Keratinocyte (primary cell): ENCODE measurements around the gene CAND1. TPM values are rescaled to one million over a fixed set of nuclear protein-coding genes. Genes with fewer than 3 reads are reported as not detected.

Source experiments
- DNase-seq: peaks from one replicate; pipeline ENCODE4 v3.0.0-alpha.2; 2011; ENCODE audit warnings: low read depth, missing footprints, low spot score
- FAIRE-seq: peaks from 2 replicates; lab custom pipeline; 2011; peaks lifted over from hg19 to GRCh38; lab: Jason Lieb, UNC
- H2AFZ ChIP-seq: 2 replicates; pipeline ENCODE4 v1.6.0; 2012; ENCODE audit warnings: low read length, control low read depth, inconsistent platforms; ENCODE audit not compliant: control insufficient read depth
- H3K27ac ChIP-seq: 2 replicates; pipeline ENCODE4 v1.5.1; 2011; ENCODE audit warnings: low read length; ENCODE audit not compliant: control insufficient read depth, insufficient read depth
- H3K27me3 ChIP-seq: 3 replicates; pipeline ENCODE4 v1.6.0; 2011; ENCODE audit warnings: low read length; ENCODE audit not compliant: control insufficient read depth, insufficient read depth; ENCODE audit errors: extremely low read depth
- H3K36me3 ChIP-seq, 2 experiments: 2 replicates in 1 of 2; 3 replicates in 1 of 2; pipeline ENCODE4 v1.5.1; 2011; ENCODE audit warnings: low read length in 2 of 2, mild to moderate bottlenecking in 1 of 2; ENCODE audit not compliant: control insufficient read depth in 2 of 2, insufficient read depth in 2 of 2; ENCODE audit errors: extremely low read depth in 1 of 2
- H3K4me1 ChIP-seq: 3 replicates; pipeline ENCODE4 v1.5.1; 2011; ENCODE audit warnings: low read length; ENCODE audit not compliant: control insufficient read depth, insufficient read depth; ENCODE audit errors: extremely low read depth
- H3K4me2 ChIP-seq: 3 replicates; pipeline ENCODE4 v1.6.0; 2011; ENCODE audit warnings: low read depth, low read length; ENCODE audit not compliant: control insufficient read depth, insufficient read depth; ENCODE audit errors: extremely low read depth
- H3K4me3 ChIP-seq, 3 experiments: fragments of 200-600 bp in 1 of 3; sonication (generic) in 1 of 3; 2 replicates in 2 of 3; 3 replicates in 1 of 3; pipeline ENCODE4 v1.5.1; 2011 to 2016; ENCODE audit warnings: low read length in 3 of 3, mild to moderate bottlenecking in 3 of 3, control low read depth in 2 of 3, inconsistent platforms in 1 of 3, low read depth in 1 of 3, mixed read lengths in 1 of 3, mixed run types in 1 of 3, moderate library complexity in 1 of 3; ENCODE audit not compliant: control insufficient read depth in 2 of 3, insufficient read depth in 2 of 3; ENCODE audit errors: extremely low read depth in 1 of 3
- H3K79me2 ChIP-seq: 2 replicates; pipeline ENCODE4 v1.6.0; 2012; ENCODE audit warnings: low read length; ENCODE audit not compliant: control insufficient read depth, insufficient read depth
- H3K9ac ChIP-seq: 3 replicates; pipeline ENCODE4 v1.6.0; 2011; ENCODE audit warnings: low read length; ENCODE audit not compliant: control insufficient read depth, insufficient read depth; ENCODE audit errors: extremely low read depth
- H3K9me1 ChIP-seq: 3 replicates; pipeline ENCODE4 v1.6.0; 2011; ENCODE audit warnings: low read length; ENCODE audit not compliant: control insufficient read depth, insufficient read depth; ENCODE audit errors: extremely low read depth
- H3K9me3 ChIP-seq: 2 replicates; pipeline ENCODE4 v1.5.1; 2012; ENCODE audit warnings: low read depth, low read length; ENCODE audit not compliant: control insufficient read depth
- H4K20me1 ChIP-seq: 3 replicates; pipeline ENCODE4 v1.6.0; 2011; ENCODE audit warnings: low read length; ENCODE audit not compliant: control insufficient read depth, insufficient read depth; ENCODE audit errors: extremely low read depth
- CTCF ChIP-seq, 3 experiments: IDR thresholded peaks in 1 of 3; conservative IDR thresholded peaks in 1 of 3; optimal IDR thresholded peaks in 1 of 3; 2 replicates in 2 of 3; 3 replicates in 1 of 3; pipeline versions ENCODE3 to v1.5.1; 2011; ENCODE audit warnings: low read length in 3 of 3, mild to moderate bottlenecking in 3 of 3, moderate library complexity in 2 of 3, control low read depth in 1 of 3, inconsistent platforms in 1 of 3; ENCODE audit not compliant: insufficient read depth in 2 of 3; ENCODE audit errors: extremely low read depth in 1 of 3
- EZH2 ChIP-seq: IDR thresholded peaks from one replicate; pipeline ENCODE4 v1.6.1; 2012; ENCODE audit warnings: inconsistent platforms, mild to moderate bottlenecking, low read length, moderate library complexity
- dilution Hi-C: fragments of 300-500 bp; cut with MboI; formaldehyde crosslinking; loops from one replicate; pipeline ENCODE4 v1.7.0; 2020; ENCODE audit warnings: low sequenced_read_pairs; ENCODE audit not compliant: extremely low pct_ligation_motif_present
- polyA plus RNA-seq, 5 experiments: library from polyadenylated mRNA; depleted of rRNA in 3 of 5; stranded (reverse) in 3 of 5; stranded (forward) in 1 of 5; unstranded in 1 of 5; fragments of >200 nt; gene quantifications; 1 replicate in 1 of 5; 2 replicates in 3 of 5; 3 replicates in 1 of 5; pipeline versions ENCODE4 v1.2.1 to v1.2.3, GENCODE V29; 2011 to 2012; ENCODE audit warnings: missing spikeins in 2 of 5, low read depth in 1 of 5, low replicate concordance in 1 of 5

CAND1 gene
- polyA plus RNA-seq, 1 donor (not counting 4 experiments of a cell fraction or from before 2014, with no cell fraction given): 121 TPM

GRCh38 chr12:67352682-67353081 is 83.5 kb downstream of the CAND1 start:
- no peak for FAIRE-seq
- DNase-seq: no peak
- H3K9ac ChIP-seq: no peak overlapping the region
- no peak overlapping the region for H2AFZ ChIP-seq
- H4K20me1 ChIP-seq: no peaks in the 10 kb centered on the region
- H3K27me3 ChIP-seq: no peaks in the 10 kb centered on the region
- H3K9me3 ChIP-seq: no peaks in the 10 kb centered on the region
- H3K4me2 ChIP-seq: no peak overlapping the region
- no peak overlapping the region for H3K27ac ChIP-seq
- H3K4me1 ChIP-seq: no peaks in the 10 kb centered on the region
- H3K4me3 ChIP-seq: no peak overlapping the region
- H3K36me3 ChIP-seq: peaks cover 0 to 1% of the 10 kb centered on the region in 2 experiments
- H3K9me1 ChIP-seq: no peaks in the 10 kb centered on the region
- no peaks in the 10 kb centered on the region for H3K79me2 ChIP-seq
- dilution Hi-C loops: no loop called here
- no peak for TF ChIP-seq EZH2
- no peak for TF ChIP-seq CTCF (optimal IDR thresholded peaks at IDR 0.05 in 1 of 3, IDR thresholded peaks at IDR 0.05 in 1 of 3, conservative IDR thresholded peaks at IDR 0.05 in 1 of 3; ENCODE audit: extremely low read depth in 1 of 3, insufficient read depth in 2 of 3, low read length in 3 of 3)

- dilution Hi-C loops: no loop called here
- no peak for FAIRE-seq
- H3K36me3 ChIP-seq: peaks cover 0 to 1% of the 10 kb centered on the region in 2 experiments
Measured at GRCh38 chr12:67354322-67354721, 85.2 kb downstream of the CAND1 start.

More at GRCh38 chr12:67354322-67354721, 85.2 kb downstream of the CAND1 start:
- Histone ChIP-seq H3K27ac (no peak overlapping the region), H3K9ac (no peak overlapping the region), H3K9me1 (no peaks in the 10 kb centered on the region), H3K4me3 (no peak overlapping the region), H3K27me3 (no peaks in the 10 kb centered on the region), H2AFZ (no peak overlapping the region), H3K9me3 (no peaks in the 10 kb centered on the region), H3K4me1 (no peaks in the 10 kb centered on the region), H4K20me1 (no peaks in the 10 kb centered on the region), H3K79me2 (no peaks in the 10 kb centered on the region), H3K4me2 (no peak overlapping the region)
- TF ChIP-seq CTCF (optimal IDR thresholded peaks at IDR 0.05 in 1 of 3, IDR thresholded peaks at IDR 0.05 in 1 of 3, conservative IDR thresholded peaks at IDR 0.05 in 1 of 3; ENCODE audit: extremely low read depth in 1 of 3, insufficient read depth in 2 of 3, low read length in 3 of 3) (no peak), EZH2 (no peak)
- no peak for DNase-seq
